Measurements from ENCODE around the gene SGCD.

DNA sequence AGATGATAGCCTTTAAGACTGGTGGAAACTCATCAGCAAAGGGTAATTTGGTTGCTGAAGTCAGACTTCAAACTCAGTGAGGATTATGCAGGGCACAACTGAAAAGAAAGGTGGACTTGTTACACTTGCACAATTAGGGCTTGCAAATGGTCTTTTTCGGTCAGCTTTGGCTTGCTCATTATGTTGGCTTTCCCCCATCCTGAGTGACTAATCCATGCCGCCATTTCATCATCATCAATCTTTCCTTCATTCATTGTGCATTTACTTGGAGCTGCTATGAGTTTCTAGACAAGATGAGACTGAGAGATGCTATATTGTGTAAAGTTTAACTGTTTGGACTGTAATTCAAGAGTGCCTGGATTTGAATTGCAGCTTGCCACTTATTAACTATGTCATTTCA, 388.3 kb downstream of the SGCD start:
- TF ChIP-seq POLR2A (IDR thresholded peaks at IDR 0.05): no peak
- TF ChIP-seq, protein P1, sequence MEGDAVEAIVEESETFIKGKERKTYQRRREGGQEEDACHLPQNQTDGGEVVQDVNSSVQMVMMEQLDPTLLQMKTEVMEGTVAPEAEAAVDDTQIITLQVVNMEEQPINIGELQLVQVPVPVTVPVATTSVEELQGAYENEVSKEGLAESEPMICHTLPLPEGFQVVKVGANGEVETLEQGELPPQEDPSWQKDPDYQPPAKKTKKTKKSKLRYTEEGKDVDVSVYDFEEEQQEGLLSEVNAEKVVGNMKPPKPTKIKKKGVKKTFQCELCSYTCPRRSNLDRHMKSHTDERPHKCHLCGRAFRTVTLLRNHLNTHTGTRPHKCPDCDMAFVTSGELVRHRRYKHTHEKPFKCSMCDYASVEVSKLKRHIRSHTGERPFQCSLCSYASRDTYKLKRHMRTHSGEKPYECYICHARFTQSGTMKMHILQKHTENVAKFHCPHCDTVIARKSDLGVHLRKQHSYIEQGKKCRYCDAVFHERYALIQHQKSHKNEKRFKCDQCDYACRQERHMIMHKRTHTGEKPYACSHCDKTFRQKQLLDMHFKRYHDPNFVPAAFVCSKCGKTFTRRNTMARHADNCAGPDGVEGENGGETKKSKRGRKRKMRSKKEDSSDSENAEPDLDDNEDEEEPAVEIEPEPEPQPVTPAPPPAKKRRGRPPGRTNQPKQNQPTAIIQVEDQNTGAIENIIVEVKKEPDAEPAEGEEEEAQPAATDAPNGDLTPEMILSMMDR (IDR thresholded peaks at IDR 0.05): no peak
